Duodenal mucosa (tissue), 2 donors: ENCODE measurements around the gene KLHL12.

ENCODE experiments used
- H3K27ac ChIP-seq: one replicate; pipeline ENCODE4 v1.7.0; 2013; ENCODE audit warnings: low read depth, low read length
- H3K27me3 ChIP-seq, 2 donors: one replicate each; pipeline ENCODE4 v1.7.0; 2013; ENCODE audit warnings: low read length in 2 of 2, control low read depth in 1 of 2; ENCODE audit not compliant: insufficient read depth in 2 of 2, control insufficient read depth in 1 of 2
- H3K36me3 ChIP-seq, 2 donors: one replicate each; pipeline ENCODE4 v1.7.0; 2013; ENCODE audit warnings: low read length in 2 of 2, control low read depth in 1 of 2; ENCODE audit not compliant: insufficient read depth in 2 of 2, control insufficient read depth in 1 of 2
- H3K4me1 ChIP-seq, 2 donors: one replicate each; pipeline ENCODE4 v1.7.0; 2013; ENCODE audit warnings: low read length in 2 of 2, control low read depth in 1 of 2; ENCODE audit not compliant: insufficient read depth in 2 of 2, control insufficient read depth in 1 of 2
- H3K4me3 ChIP-seq, 2 donors: one replicate each; pipeline ENCODE4 v1.7.0; 2013; ENCODE audit warnings: low read length in 2 of 2, low read depth in 1 of 2
- H3K9ac ChIP-seq, 2 donors: one replicate each; pipeline ENCODE4 v1.7.0; 2013; ENCODE audit warnings: low read length in 2 of 2, low read depth in 1 of 2
- H3K9me3 ChIP-seq, 2 donors: one replicate each; pipeline ENCODE4 v1.7.0; 2013; ENCODE audit warnings: low read length in 2 of 2, control low read depth in 1 of 2; ENCODE audit not compliant: control insufficient read depth in 1 of 2

The KLHL12 gene

DNA sequence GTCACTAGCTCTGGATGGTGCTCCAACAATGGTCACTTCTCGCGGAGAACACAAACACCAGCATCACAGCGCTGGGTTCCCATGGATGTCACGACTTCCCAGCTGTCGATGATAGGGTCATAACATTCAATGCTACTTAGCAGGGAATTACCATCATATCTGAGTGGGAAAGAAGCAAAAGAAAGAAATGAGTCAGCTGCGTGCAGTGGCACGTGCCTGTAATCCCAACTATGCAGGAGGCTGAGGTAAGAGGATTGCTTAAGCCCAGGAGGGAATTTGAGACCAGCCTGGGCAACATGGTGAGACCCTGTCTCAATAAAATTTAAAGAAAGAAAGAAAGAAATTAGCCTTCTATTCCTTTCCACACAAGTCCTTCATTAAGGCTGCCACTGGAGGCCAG, 34.5 kb downstream of the KLHL12 start:
- Histone ChIP-seq H3K36me3 (peaks cover 15 to 64% of the 10 kb centered on the region in 2 donors), H3K9ac (no peak overlapping the region), H3K9me3 (no peaks in the 10 kb centered on the region), H3K27me3 (no peaks in the 10 kb centered on the region), H3K4me1 (peaks cover 8 to 12% of the 10 kb centered on the region in 2 donors), H3K27ac (no peak overlapping the region), H3K4me3 (no peak overlapping the region)

DNA sequence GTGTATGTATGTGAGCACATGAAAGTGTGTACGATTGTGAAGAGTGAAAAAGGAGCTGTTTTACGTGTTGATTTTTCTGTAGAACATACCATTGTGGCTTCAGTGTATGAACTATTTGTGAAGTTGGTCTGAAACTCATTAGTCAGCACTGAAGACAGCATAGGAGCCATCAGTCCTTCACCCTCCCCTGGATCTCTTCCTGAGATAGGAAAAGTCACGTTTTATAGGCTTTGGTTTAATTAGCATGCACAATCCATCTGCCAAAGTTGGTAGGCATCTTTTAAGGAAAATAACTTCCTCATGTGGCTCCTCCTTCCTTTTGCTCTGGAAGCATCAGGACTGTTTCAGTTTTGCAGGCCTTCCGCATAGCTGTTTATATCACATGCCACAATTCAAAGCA, 36.6 kb downstream of the KLHL12 start:
- Histone ChIP-seq H3K9ac (no peak overlapping the region), H3K4me3 (no peak overlapping the region), H3K27ac (no peak overlapping the region), H3K9me3 (no peaks in the 10 kb centered on the region), H3K27me3 (no peaks in the 10 kb centered on the region), H3K4me1 (peaks cover 8 to 14% of the 10 kb centered on the region in 2 donors), H3K36me3 (peaks cover 5 to 45% of the 10 kb centered on the region in 2 donors)

- H3K9ac ChIP-seq: peak within 1 kb of the TSS; percentile 73 to 91
- peak within 1 kb of the TSS; percentile 78 to 94 for H3K4me3 ChIP-seq
- H3K9me3 ChIP-seq: no peaks in the 10 kb centered on the region
- peaks cover 4 to 29% of the 10 kb centered on the region in 2 donors for H3K36me3 ChIP-seq
- H3K4me1 ChIP-seq: peaks cover 8 to 14% of the 10 kb centered on the region in 2 donors
- H3K27me3 ChIP-seq: no peaks in the 10 kb centered on the region
- peak within 1 kb of the TSS; percentile 95 for H3K27ac ChIP-seq
These were observed 38.3 kb downstream of the KLHL12 start, which contains the start of gene RABIF for GRCh38 chr1:202888531-202889360. Gene RABIF (minus strand): TSS chr1:202889149. CDS start chr1:202889098, 51 bp downstream.

- Histone ChIP-seq H3K27ac (peak overlapping the region; percentile 95), H3K27me3 (no peaks in the 10 kb centered on the region), H3K4me3 (peak overlapping the region; percentile 78 to 94), H3K9ac (peak overlapping the region; percentile 73 to 91), H3K4me1 (peaks cover 8 to 14% of the 10 kb centered on the region in 2 donors), H3K36me3 (peaks cover 4 to 24% of the 10 kb centered on the region in 2 donors), H3K9me3 (no peaks in the 10 kb centered on the region)
These were observed 38.9 kb downstream of the KLHL12 start for GRCh38 chr1:202888221-202888530.

DNA sequence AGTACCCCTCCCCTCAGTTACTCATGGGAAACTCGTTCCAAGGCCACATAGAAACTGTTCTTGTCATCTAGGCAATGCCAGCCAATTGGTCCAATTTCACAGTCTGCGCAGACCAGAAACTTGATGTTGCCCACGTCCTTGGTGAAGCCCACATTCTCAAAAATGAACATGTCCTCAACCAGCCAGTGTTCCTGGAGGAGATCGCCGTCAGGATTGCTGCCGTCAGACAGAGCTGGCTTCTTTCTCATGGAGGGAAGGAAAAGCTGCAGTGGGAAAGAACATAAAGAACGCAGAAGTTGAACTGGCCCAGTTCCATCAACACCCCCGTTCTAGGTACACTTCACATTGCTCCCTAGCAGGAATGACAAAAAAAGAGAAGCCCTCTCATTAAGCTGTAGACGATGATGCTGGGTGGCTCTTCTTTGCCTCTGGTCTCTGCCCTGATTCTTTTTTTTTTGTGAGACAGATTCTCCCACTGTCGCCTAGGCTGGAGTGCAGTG, 46.0 kb downstream of the KLHL12 start:
- H3K27ac ChIP-seq: no peak overlapping the region
- no peaks in the 10 kb centered on the region for H3K27me3 ChIP-seq
- no peak overlapping the region for H3K9ac ChIP-seq
- no peaks in the 10 kb centered on the region for H3K4me1 ChIP-seq
- no peaks in the 10 kb centered on the region for H3K9me3 ChIP-seq
- no peak overlapping the region for H3K4me3 ChIP-seq
- H3K36me3 ChIP-seq: peaks cover 19 to 30% of the 10 kb centered on the region in 2 donors

DNA sequence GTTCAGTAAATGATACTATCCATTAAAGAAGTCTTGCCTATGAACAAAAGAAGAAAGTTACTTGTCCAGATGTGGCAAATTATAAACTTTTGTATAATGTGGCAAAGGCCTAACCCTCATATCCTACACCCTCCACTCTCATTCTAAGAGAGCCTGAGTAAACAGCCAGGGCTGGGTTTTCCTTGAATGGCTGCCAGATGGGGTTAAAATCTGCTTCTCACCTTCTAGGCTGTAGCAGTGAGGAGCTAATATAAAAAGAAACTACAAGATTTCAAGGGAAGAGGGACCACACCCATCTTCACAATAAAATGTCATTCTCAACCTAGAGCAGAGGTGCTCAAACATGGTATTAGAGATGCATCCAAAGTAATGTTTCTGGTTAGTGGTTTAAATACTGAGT, 47.0 kb downstream of the KLHL12 start:
- no peak overlapping the region for H3K9ac ChIP-seq
- H3K9me3 ChIP-seq: no peaks in the 10 kb centered on the region
- H3K27me3 ChIP-seq: no peaks in the 10 kb centered on the region
- H3K4me1 ChIP-seq: no peaks in the 10 kb centered on the region
- H3K4me3 ChIP-seq: no peak overlapping the region
- no peak overlapping the region for H3K27ac ChIP-seq
- H3K36me3 ChIP-seq: peaks cover 19 to 30% of the 10 kb centered on the region in 2 donors

DNA sequence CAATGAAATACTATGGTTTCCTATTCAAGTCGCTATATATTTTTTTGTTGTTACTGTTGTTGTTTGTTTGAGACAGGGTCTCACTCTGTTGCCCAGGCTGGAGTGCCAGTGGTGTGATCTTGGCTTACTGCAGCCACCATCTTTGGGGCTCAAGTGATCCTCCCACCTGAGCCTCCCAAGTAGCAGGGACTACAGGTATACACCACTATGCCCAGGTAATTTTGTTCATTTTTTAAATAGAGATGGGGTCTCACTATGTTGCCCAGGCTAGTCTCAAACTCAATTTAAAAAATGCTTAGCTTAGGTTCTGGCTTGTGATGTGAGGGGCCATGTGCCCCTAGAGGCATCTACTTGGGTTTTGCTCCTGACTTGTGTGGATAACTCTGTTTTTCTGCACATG, 47.9 kb downstream of the KLHL12 start:
- Histone ChIP-seq H3K4me3 (no peak overlapping the region), H3K36me3 (peaks cover 19 to 30% of the 10 kb centered on the region in 2 donors), H3K27ac (no peak overlapping the region), H3K9ac (no peak overlapping the region), H3K9me3 (no peaks in the 10 kb centered on the region), H3K27me3 (no peaks in the 10 kb centered on the region), H3K4me1 (no peaks in the 10 kb centered on the region)

DNA sequence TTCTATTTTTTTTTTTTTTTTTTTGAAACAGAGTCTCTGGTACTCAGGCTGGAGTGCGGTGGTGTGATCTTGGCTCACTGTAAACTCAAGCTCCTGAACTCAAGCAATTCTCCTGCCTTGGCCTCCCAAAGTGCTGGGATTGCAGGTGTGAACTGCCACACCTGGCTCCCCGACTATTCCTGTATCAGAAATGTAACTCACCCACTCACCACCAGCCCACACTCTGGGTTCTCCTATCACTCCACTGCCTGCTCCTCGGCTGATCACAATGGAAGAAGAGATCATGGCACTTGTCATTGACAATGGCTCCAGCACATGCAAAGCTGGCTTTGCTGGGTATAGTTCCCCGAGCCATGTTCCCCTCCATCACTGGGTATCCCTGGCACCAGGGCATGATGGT, 54.0 kb downstream of the KLHL12 start:
- no peaks in the 10 kb centered on the region for H3K4me1 ChIP-seq
- no peak overlapping the region for H3K4me3 ChIP-seq
- peaks cover 0 to 1% of the 10 kb centered on the region in 2 donors for H3K36me3 ChIP-seq
- no peak overlapping the region for H3K27ac ChIP-seq
- H3K9ac ChIP-seq: no peak overlapping the region
- no peaks in the 10 kb centered on the region for H3K9me3 ChIP-seq
- no peaks in the 10 kb centered on the region for H3K27me3 ChIP-seq

- H3K9ac ChIP-seq: no peak overlapping the region
- H3K27me3 ChIP-seq: no peaks in the 10 kb centered on the region
- no peaks in the 10 kb centered on the region for H3K36me3 ChIP-seq
- H3K9me3 ChIP-seq: no peaks in the 10 kb centered on the region
- no peak overlapping the region for H3K4me3 ChIP-seq
- H3K27ac ChIP-seq: no peak overlapping the region
- H3K4me1 ChIP-seq: no peaks in the 10 kb centered on the region
These were observed 55.7 kb downstream of the KLHL12 start for GRCh38 chr1:202871367-202871766.

DNA sequence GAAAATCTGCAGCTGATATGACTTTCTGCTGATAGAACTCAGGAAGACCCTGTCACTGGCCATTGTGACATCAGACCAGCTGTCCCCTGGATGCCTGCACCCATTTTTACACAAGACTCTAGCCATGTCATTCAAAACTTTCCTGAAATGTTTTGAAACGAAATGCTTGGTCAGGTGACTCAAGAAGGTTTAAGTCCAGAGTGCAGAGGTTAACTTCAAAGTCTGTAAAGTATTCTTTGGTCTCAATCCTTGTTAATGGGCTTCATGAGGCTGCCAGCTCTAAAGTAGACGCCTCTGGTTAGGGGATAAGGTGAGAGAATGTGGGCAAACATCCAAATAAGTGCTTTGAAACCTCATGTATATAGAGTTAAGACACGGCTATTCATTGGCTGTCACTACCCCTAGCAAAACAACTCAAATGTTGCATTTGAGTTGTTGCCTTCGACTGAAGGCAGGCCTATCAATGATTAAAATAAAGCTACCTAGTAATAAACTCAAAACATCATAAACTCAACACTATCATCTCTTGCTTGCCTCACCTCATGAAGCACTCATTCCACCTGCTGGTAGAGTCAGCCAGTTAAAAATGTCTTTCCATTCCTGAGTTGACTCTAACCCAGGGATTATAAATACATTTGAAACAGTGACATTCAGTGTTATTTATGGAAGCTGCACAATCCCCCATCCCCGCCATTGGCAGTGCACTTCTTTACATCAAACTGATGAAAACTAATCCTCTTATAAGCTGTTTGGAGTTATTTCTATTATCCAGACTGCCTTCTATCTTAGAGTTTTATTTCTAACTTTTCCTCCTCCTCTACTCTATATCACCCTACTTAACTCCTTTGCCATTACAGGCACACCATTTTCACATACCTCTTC, 64.1 kb downstream of the KLHL12 start:
- peaks cover 33 to 43% of the 10 kb centered on the region in 2 donors for H3K4me1 ChIP-seq
- no peaks in the 10 kb centered on the region for H3K36me3 ChIP-seq
- no peak overlapping the region for H3K27ac ChIP-seq
- H3K27me3 ChIP-seq: no peaks in the 10 kb centered on the region
- peak overlapping the region in 1 of 2 donors; percentile 72 for H3K4me3 ChIP-seq
- H3K9ac ChIP-seq: no peak overlapping the region
- no peaks in the 10 kb centered on the region for H3K9me3 ChIP-seq
